GM21381 (cell line): ENCODE data around the gene KCNJ12.

ENCODE experiments used
- ATAC-seq: cut with Tn5 transposase; IDR thresholded peaks from one replicate; pipeline ENCODE4 v1.9.1; 2021; ENCODE audit warnings: mild to moderate bottlenecking, moderate library complexity; ENCODE audit not compliant: unreplicated experiment

The KCNJ12 gene

GRCh38 chr17:21463779-21464407 is 87.7 kb downstream of the KCNJ12 start:
- no peak for ATAC-seq

GRCh38 chr17:21464611-21465021 is 88.5 kb downstream of the KCNJ12 start:
- no peak for ATAC-seq

- no peak for ATAC-seq
Observed at GRCh38 chr17:21466550-21466949, 90.4 kb downstream of the KCNJ12 start.

GRCh38 chr17:21467196-21467595 is 91.0 kb downstream of the KCNJ12 start:
- no peak for ATAC-seq

GRCh38 chr17:21467739-21468490 is 91.8 kb downstream of the KCNJ12 start:
- ATAC-seq: no peak
